GM18520 (cell line): ENCODE measurements around the gene RNF130.
A peak's percentile ranks its signal among the peaks of the same experiment; 100 is the strongest.
"Not testable (repeated sequence)": the region's sequence is repeated elsewhere in the genome, so short reads cannot be mapped to it uniquely, and the experiment has no call there.

Source experiments
- ATAC-seq: cut with Tn5 transposase; IDR thresholded peaks from one replicate; pipeline ENCODE4 v1.9.1; 2021; ENCODE audit not compliant: unreplicated experiment

The RNF130 gene

GRCh38 chr5:179978792-179979191 is 92.8 kb downstream of the RNF130 start:
- ATAC-seq = no peak

- ATAC-seq = no peak
Measured at GRCh38 chr5:179975713-179976134, 95.8 kb downstream of the RNF130 start.

GRCh38 chr5:179974946-179975712 is 96.4 kb downstream of the RNF130 start:
- ATAC-seq = peak; percentile 39

GRCh38 chr5:179974246-179974945 is 97.2 kb downstream of the RNF130 start:
- ATAC-seq = no peak

- no peak for ATAC-seq
Measured at GRCh38 chr5:179973391-179973790, 98.2 kb downstream of the RNF130 start.

- ATAC-seq = no peak
Measured at GRCh38 chr5:179969110-179969509, 102.4 kb downstream of the RNF130 start.

- no peak for ATAC-seq
Measured at GRCh38 chr5:179967489-179967888, 104.1 kb downstream of the RNF130 start.

- no peak for ATAC-seq
Measured at GRCh38 chr5:179964015-179964414, 107.5 kb downstream of the RNF130 start.

GRCh38 chr5:179963375-179963774 is 108.2 kb downstream of the RNF130 start:
- no peak for ATAC-seq

- no peak for ATAC-seq
Measured at GRCh38 chr5:179960204-179960831, 111.2 kb downstream of the RNF130 start.

GRCh38 chr5:179959641-179960040 is 111.9 kb downstream of the RNF130 start:
- ATAC-seq = no peak

GRCh38 chr5:179959118-179959517 is 112.4 kb downstream of the RNF130 start:
- ATAC-seq = not testable (repeated sequence)

GRCh38 chr5:179955630-179956029 is 115.9 kb downstream of the RNF130 start:
- ATAC-seq = no peak

GRCh38 chr5:179955062-179955461 is 116.5 kb downstream of the RNF130 start:
- no peak for ATAC-seq

GRCh38 chr5:179954434-179954833 is 117.1 kb downstream of the RNF130 start:
- no peak for ATAC-seq

- ATAC-seq = no peak
Measured at GRCh38 chr5:179953987-179954386, 117.6 kb downstream of the RNF130 start.

GRCh38 chr5:179936976-179937681 is 134.4 kb downstream of the RNF130 start:
- no peak for ATAC-seq

- ATAC-seq = no peak
Measured at GRCh38 chr5:179930788-179931473, 140.6 kb downstream of the RNF130 start.

- no peak for ATAC-seq
Measured at GRCh38 chr5:179927824-179928223, 143.7 kb downstream of the RNF130 start.

- ATAC-seq = no peak
Measured at GRCh38 chr5:179926657-179927056, 144.9 kb downstream of the RNF130 start.

GRCh38 chr5:179923436-179923835 is 148.1 kb downstream of the RNF130 start:
- no peak for ATAC-seq
